ENCODE data around the gene GLYR1.

- TF ChIP-seq, protein P1, sequence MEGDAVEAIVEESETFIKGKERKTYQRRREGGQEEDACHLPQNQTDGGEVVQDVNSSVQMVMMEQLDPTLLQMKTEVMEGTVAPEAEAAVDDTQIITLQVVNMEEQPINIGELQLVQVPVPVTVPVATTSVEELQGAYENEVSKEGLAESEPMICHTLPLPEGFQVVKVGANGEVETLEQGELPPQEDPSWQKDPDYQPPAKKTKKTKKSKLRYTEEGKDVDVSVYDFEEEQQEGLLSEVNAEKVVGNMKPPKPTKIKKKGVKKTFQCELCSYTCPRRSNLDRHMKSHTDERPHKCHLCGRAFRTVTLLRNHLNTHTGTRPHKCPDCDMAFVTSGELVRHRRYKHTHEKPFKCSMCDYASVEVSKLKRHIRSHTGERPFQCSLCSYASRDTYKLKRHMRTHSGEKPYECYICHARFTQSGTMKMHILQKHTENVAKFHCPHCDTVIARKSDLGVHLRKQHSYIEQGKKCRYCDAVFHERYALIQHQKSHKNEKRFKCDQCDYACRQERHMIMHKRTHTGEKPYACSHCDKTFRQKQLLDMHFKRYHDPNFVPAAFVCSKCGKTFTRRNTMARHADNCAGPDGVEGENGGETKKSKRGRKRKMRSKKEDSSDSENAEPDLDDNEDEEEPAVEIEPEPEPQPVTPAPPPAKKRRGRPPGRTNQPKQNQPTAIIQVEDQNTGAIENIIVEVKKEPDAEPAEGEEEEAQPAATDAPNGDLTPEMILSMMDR (IDR thresholded peaks at IDR 0.05), result no peak
- no peak for TF ChIP-seq EZH2 (IDR thresholded peaks at IDR 0.05; ENCODE audit: borderline replicate concordance, insufficient read depth, low read depth, low read length, poor library complexity, severe bottlenecking)
Measured at GRCh38 chr16:4855371-4855770, 8.3 kb upstream of the GLYR1 start.

Data from B cell (primary cell).